NCI-H2107 treated with DMSO at 0.1 percent for 48 hours (cell line): ENCODE results near the gene SCML2.
"Not testable (repeated sequence)": the region's sequence is repeated elsewhere in the genome, so short reads cannot be mapped to it uniquely, and the experiment has no call there.

ENCODE experiments used
- DNase-seq: peaks from one replicate; lab custom pipeline; 2025; ENCODE audit not compliant: unreplicated experiment; lab: John Stamatoyannopoulos, UW

SCML2 gene

GRCh38 chrX:18271725-18272124, 82.8 kb downstream of the SCML2 start:
- DNase-seq: no peak

GRCh38 chrX:18271309-18271708, 83.2 kb downstream of the SCML2 start:
- DNase-seq: no peak

GRCh38 chrX:18255059-18255458, 99.4 kb downstream of the SCML2 start:
- DNase-seq: no peak

- DNase-seq: peak; percentile 39
Observed at GRCh38 chrX:18252644-18253359, 101.7 kb downstream of the SCML2 start.

- not testable (repeated sequence) for DNase-seq
Observed at GRCh38 chrX:18229646-18230045, 124.8 kb downstream of the SCML2 start.

GRCh38 chrX:18228069-18228468, 126.4 kb downstream of the SCML2 start:
- DNase-seq: no peak

- no peak for DNase-seq
Observed at GRCh38 chrX:18227458-18227857, 127.0 kb downstream of the SCML2 start.

- DNase-seq: no peak
Observed at GRCh38 chrX:18220786-18221185, 133.7 kb downstream of the SCML2 start, which contains the start of gene BEND2. Gene BEND2, minus strand, starts transcription at chrX:18220886. Its CDS starts 136 bp downstream, at chrX:18220750.

GRCh38 chrX:18210470-18210869, 144.0 kb downstream of the SCML2 start:
- peak; percentile 63 for DNase-seq

- DNase-seq: no peak
Observed at GRCh38 chrX:18206657-18207056, 147.8 kb downstream of the SCML2 start.

GRCh38 chrX:18203631-18204030, 150.9 kb downstream of the SCML2 start:
- no peak for DNase-seq

- DNase-seq: peak; percentile 86
Observed at GRCh38 chrX:18194688-18195087, 159.8 kb downstream of the SCML2 start.
